Measurements from ENCODE around the gene GPR78.

DNA sequence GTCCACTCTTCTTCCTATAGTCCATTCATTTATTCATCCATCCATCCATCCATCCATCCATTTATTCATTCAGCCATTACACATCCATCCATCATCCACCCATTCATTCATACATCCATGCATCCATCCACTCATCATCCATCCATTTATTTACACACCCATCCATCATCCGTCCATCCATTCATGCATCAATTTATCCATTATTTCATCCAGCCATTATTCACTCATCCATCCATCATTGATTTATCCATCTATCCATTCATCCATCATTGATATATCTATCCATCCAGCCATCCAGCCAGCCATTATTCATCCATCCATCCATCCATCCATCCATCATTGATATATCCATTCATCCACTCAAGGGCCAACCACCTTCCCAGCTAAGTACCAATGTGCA, 25.1 kb downstream of the GPR78 start:
- TF ChIP-seq, protein P1, sequence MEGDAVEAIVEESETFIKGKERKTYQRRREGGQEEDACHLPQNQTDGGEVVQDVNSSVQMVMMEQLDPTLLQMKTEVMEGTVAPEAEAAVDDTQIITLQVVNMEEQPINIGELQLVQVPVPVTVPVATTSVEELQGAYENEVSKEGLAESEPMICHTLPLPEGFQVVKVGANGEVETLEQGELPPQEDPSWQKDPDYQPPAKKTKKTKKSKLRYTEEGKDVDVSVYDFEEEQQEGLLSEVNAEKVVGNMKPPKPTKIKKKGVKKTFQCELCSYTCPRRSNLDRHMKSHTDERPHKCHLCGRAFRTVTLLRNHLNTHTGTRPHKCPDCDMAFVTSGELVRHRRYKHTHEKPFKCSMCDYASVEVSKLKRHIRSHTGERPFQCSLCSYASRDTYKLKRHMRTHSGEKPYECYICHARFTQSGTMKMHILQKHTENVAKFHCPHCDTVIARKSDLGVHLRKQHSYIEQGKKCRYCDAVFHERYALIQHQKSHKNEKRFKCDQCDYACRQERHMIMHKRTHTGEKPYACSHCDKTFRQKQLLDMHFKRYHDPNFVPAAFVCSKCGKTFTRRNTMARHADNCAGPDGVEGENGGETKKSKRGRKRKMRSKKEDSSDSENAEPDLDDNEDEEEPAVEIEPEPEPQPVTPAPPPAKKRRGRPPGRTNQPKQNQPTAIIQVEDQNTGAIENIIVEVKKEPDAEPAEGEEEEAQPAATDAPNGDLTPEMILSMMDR (conservative IDR thresholded peaks at IDR 0.05), result no peak
- no peak for TF ChIP-seq ZFX (IDR thresholded peaks at IDR 0.05)
